ENCODE results near the gene VWA5B2. TPM values are rescaled to one million over a fixed set of nuclear protein-coding genes. Genes with fewer than 3 reads are reported as not detected.
A peak's percentile ranks its signal among the peaks of the same experiment; 100 is the strongest.

Gene VWA5B2
- total and polyA plus RNA-seq, 9 of the 15 experiments (the other 6 are each of a cell fraction or from before 2014, with no cell fraction given) = 0.04 TPM; not detected in 8

- TF ChIP-seq, protein P1, sequence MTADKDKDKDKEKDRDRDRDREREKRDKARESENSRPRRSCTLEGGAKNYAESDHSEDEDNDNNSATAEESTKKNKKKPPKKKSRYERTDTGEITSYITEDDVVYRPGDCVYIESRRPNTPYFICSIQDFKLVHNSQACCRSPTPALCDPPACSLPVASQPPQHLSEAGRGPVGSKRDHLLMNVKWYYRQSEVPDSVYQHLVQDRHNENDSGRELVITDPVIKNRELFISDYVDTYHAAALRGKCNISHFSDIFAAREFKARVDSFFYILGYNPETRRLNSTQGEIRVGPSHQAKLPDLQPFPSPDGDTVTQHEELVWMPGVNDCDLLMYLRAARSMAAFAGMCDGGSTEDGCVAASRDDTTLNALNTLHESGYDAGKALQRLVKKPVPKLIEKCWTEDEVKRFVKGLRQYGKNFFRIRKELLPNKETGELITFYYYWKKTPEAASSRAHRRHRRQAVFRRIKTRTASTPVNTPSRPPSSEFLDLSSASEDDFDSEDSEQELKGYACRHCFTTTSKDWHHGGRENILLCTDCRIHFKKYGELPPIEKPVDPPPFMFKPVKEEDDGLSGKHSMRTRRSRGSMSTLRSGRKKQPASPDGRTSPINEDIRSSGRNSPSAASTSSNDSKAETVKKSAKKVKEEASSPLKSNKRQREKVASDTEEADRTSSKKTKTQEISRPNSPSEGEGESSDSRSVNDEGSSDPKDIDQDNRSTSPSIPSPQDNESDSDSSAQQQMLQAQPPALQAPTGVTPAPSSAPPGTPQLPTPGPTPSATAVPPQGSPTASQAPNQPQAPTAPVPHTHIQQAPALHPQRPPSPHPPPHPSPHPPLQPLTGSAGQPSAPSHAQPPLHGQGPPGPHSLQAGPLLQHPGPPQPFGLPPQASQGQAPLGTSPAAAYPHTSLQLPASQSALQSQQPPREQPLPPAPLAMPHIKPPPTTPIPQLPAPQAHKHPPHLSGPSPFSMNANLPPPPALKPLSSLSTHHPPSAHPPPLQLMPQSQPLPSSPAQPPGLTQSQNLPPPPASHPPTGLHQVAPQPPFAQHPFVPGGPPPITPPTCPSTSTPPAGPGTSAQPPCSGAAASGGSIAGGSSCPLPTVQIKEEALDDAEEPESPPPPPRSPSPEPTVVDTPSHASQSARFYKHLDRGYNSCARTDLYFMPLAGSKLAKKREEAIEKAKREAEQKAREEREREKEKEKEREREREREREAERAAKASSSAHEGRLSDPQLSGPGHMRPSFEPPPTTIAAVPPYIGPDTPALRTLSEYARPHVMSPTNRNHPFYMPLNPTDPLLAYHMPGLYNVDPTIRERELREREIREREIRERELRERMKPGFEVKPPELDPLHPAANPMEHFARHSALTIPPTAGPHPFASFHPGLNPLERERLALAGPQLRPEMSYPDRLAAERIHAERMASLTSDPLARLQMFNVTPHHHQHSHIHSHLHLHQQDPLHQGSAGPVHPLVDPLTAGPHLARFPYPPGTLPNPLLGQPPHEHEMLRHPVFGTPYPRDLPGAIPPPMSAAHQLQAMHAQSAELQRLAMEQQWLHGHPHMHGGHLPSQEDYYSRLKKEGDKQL (CRISPR knock-in tag; IDR thresholded peaks at IDR 0.05; ENCODE audit: borderline replicate concordance) = no peak
- TF ChIP-seq SAP30 (IDR thresholded peaks at IDR 0.05; ENCODE audit: borderline replicate concordance, insufficient read depth, low read depth, low read length, poor library complexity, severe bottlenecking) (peak; percentile 91), ZBTB11 (CRISPR knock-in tag; IDR thresholded peaks at IDR 0.05) (peak; percentile 91 to 98 (median 98)), CBX5 (IDR thresholded peaks at IDR 0.05; ENCODE audit: borderline replicate concordance, low read depth) (no peak), SIN3B (IDR thresholded peaks at IDR 0.05; ENCODE audit: low read depth) (peak; percentile 37; the same call in 1 of the 2 replicates), PHB (CRISPR knock-in tag; IDR thresholded peaks at IDR 0.05) (0 out of 2 replicates have a peak, but pooled peaks have one; percentile 45), E2F1 (CRISPR knock-in tag; IDR thresholded peaks at IDR 0.05) (no peak), HCFC1 (IDR thresholded peaks at IDR 0.05; ENCODE audit: low read depth, low read length) (peak; percentile 70), HIVEP1 (CRISPR knock-in tag; IDR thresholded peaks at IDR 0.05) (no peak), KLF1 (tag; IDR thresholded peaks at IDR 0.05) (no peak)
- TF ChIP-seq, protein P2, sequence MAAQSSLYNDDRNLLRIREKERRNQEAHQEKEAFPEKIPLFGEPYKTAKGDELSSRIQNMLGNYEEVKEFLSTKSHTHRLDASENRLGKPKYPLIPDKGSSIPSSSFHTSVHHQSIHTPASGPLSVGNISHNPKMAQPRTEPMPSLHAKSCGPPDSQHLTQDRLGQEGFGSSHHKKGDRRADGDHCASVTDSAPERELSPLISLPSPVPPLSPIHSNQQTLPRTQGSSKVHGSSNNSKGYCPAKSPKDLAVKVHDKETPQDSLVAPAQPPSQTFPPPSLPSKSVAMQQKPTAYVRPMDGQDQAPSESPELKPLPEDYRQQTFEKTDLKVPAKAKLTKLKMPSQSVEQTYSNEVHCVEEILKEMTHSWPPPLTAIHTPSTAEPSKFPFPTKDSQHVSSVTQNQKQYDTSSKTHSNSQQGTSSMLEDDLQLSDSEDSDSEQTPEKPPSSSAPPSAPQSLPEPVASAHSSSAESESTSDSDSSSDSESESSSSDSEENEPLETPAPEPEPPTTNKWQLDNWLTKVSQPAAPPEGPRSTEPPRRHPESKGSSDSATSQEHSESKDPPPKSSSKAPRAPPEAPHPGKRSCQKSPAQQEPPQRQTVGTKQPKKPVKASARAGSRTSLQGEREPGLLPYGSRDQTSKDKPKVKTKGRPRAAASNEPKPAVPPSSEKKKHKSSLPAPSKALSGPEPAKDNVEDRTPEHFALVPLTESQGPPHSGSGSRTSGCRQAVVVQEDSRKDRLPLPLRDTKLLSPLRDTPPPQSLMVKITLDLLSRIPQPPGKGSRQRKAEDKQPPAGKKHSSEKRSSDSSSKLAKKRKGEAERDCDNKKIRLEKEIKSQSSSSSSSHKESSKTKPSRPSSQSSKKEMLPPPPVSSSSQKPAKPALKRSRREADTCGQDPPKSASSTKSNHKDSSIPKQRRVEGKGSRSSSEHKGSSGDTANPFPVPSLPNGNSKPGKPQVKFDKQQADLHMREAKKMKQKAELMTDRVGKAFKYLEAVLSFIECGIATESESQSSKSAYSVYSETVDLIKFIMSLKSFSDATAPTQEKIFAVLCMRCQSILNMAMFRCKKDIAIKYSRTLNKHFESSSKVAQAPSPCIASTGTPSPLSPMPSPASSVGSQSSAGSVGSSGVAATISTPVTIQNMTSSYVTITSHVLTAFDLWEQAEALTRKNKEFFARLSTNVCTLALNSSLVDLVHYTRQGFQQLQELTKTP (IDR thresholded peaks at IDR 0.05; ENCODE audit: low read depth in 1 of 2, partially characterized antibody in 2 of 2) = no peak
Observed at GRCh38 chr3:184249412-184250166, 20.2 kb downstream of the VWA5B2 start, which contains the start of gene EEF1AKMT4 (continued).

Measured in K562 (cell line).